IPS DF 6.9 (cell line): ENCODE results near the gene ALOX5.

Experiments used
- DNase-seq: peaks from one replicate; pipeline ENCODE4 v3.0.0-alpha.2; 2013; ENCODE audit warnings: low read depth, low spot score
- H3K27ac ChIP-seq: one replicate; pipeline ENCODE4 v1.5.1; 2013; ENCODE audit warnings: low read length, control low read depth
- H3K27me3 ChIP-seq: 2 replicates; pipeline ENCODE4 v1.6.1; 2013; ENCODE audit warnings: mild to moderate bottlenecking, low read length; ENCODE audit not compliant: control insufficient read depth, insufficient read depth
- H3K36me3 ChIP-seq: 2 replicates; pipeline ENCODE4 v1.6.1; 2013; ENCODE audit warnings: low read length; ENCODE audit not compliant: control insufficient read depth, insufficient read depth
- H3K4me1 ChIP-seq: 2 replicates; pipeline ENCODE4 v1.6.1; 2013; ENCODE audit warnings: low read length; ENCODE audit not compliant: control insufficient read depth, insufficient read depth
- H3K4me3 ChIP-seq: 2 replicates; pipeline ENCODE4 v1.5.1; 2013; ENCODE audit warnings: mild to moderate bottlenecking, low read length
- H3K9me3 ChIP-seq: 2 replicates; pipeline ENCODE4 v1.6.1; 2013; ENCODE audit warnings: low read length, inconsistent platforms; ENCODE audit not compliant: control insufficient read depth, insufficient read depth
- WGBS: extraction: QIAGEN DNeasy Blood & Tissue Kit; methylation state at CpG from one replicate; pipeline ENCODE4 v1.1.7; 2013; ENCODE audit warnings: mixed read lengths, missing lambda C conversion rate; ENCODE audit not compliant: insufficient read length, insufficient coverage; 5-methylcytosine and 5-hydroxymethylcytosine counted together

Gene ALOX5

GRCh38 chr10:45443101-45444009 lies 69.3 kb downstream of the ALOX5 start:
- H3K36me3 ChIP-seq, result no peaks in the 10 kb centered on the region; the same call in 1 of the 2 replicates
- H3K27ac ChIP-seq, result no peak overlapping the region
- no peak overlapping the region for H3K4me3 ChIP-seq
- H3K27me3 ChIP-seq, result no peaks in the 10 kb centered on the region
- no peaks in the 10 kb centered on the region; the same call in 1 of the 2 replicates for H3K4me1 ChIP-seq
- DNase-seq, result no peak
- no peaks in the 10 kb centered on the region for H3K9me3 ChIP-seq
- WGBS, result no CpG with 5 or more reads among the region's 76 CpGs

DNA sequence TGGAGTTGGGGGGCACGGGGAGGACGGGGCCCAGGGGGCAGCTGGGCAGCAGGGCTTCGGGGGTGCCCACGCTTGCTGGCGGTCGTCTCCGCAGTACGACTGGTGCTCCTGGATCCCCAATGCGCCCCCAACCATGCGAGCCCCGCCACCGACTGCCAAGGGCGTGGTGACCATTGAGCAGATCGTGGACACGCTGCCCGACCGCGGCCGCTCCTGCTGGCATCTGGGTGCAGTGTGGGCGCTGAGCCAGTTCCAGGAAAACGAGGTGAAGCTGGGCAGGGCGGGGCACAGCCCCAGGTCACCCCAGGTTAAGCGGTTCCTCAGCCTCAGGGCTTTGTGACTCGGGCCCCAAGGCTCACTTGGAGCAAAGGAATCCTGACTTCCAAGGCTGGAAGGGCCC lies 70.0 kb downstream of the ALOX5 start:
- Histone ChIP-seq H3K4me3 (no peak overlapping the region), H3K4me1 (no peaks in the 10 kb centered on the region; the same call in 1 of the 2 replicates), H3K27me3 (no peaks in the 10 kb centered on the region), H3K9me3 (no peaks in the 10 kb centered on the region), H3K27ac (no peak overlapping the region), H3K36me3 (no peaks in the 10 kb centered on the region; the same call in 1 of the 2 replicates)
- DNase-seq, result no peak
- no CpG with 5 or more reads among the region's 24 CpGs for WGBS

DNA sequence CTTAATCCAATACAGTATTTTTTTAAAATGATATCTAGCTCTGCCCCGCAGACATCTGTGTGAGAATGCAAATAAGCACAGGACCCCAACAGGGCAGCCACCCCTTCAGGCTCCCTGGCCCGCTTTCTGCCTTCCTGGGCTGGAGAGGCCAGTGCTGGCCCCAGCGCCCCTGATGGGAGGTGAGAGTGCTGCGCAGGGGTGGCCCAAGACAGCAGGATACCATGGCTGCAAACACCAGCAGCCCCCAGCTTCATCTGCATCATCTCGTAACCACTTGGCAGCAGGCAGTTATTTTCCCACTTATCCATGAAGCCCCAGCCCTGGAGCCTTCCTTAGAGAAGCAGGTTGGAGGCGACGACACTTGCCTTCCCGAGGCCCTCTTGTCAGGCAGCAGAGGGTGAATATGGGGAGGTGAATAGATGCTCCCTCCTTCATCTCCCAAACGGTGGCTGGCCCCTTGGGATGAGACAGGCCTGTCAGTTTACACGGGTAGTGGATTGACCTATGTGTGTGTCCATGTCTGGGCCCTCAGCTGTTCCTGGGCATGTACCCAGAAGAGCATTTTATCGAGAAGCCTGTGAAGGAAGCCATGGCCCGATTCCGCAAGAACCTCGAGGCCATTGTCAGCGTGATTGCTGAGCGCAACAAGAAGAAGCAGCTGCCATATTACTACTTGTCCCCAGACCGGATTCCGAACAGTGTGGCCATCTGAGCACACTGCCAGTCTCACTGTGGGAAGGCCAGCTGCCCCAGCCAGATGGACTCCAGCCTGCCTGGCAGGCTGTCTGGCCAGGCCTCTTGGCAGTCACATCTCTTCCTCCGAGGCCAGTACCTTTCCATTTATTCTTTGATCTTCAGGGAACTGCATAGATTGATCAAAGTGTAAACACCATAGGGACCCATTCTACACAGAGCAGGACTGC lies 71.2 kb downstream of the ALOX5 start:
- H3K27ac ChIP-seq, result no peak overlapping the region
- no peaks in the 10 kb centered on the region; the same call in 1 of the 2 replicates for H3K36me3 ChIP-seq
- no peak overlapping the region for H3K4me3 ChIP-seq
- DNase-seq, result no peak
- no peaks in the 10 kb centered on the region for H3K27me3 ChIP-seq
- no peaks in the 10 kb centered on the region for H3K9me3 ChIP-seq
- WGBS, result no CpG with 5 or more reads among the region's 19 CpGs
- no peaks in the 10 kb centered on the region; the same call in 1 of the 2 replicates for H3K4me1 ChIP-seq

- Histone ChIP-seq H3K27me3 (no peaks in the 10 kb centered on the region), H3K27ac (no peak overlapping the region), H3K4me1 (no peaks in the 10 kb centered on the region; the same call in 1 of the 2 replicates), H3K36me3 (no peaks in the 10 kb centered on the region; the same call in 1 of the 2 replicates), H3K9me3 (no peaks in the 10 kb centered on the region), H3K4me3 (no peak overlapping the region)
- no peak for DNase-seq
- no CpG with 5 or more reads among the region's 7 CpGs for WGBS
Measured at GRCh38 chr10:45446858-45447257, 72.8 kb downstream of the ALOX5 start.

DNA sequence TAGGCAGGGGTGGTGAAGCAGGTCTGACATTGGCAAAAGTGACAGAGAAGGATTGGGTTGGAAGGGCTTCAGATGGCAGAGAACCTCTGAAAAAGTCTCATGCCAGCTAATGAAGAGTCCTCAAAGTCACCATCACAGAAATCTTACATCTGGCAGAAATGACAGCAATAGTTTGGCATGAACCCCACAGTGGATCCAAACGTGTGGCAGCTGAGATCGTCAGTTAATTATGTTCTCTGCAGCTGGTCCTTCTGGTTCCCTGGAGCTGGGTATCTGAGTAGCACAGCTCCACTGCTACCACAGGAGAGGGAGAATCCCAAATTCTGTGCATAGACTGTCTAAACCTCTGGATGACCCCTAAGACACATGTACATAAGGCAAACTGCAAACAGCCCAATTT lies 73.4 kb downstream of the ALOX5 start:
- Histone ChIP-seq H3K4me3 (no peak overlapping the region), H3K9me3 (no peaks in the 10 kb centered on the region), H3K27ac (no peak overlapping the region), H3K27me3 (no peaks in the 10 kb centered on the region), H3K36me3 (no peaks in the 10 kb centered on the region; the same call in 1 of the 2 replicates), H3K4me1 (no peaks in the 10 kb centered on the region; the same call in 1 of the 2 replicates)
- no CpG with 5 or more reads among the region's 2 CpGs for WGBS
- DNase-seq, result no peak

- no peak for DNase-seq
- whole genome bisulfite sequencing, result no CpG with 5 or more reads among the region's 3 CpGs
Measured at GRCh38 chr10:45450866-45451265, 76.8 kb downstream of the ALOX5 start.

DNA sequence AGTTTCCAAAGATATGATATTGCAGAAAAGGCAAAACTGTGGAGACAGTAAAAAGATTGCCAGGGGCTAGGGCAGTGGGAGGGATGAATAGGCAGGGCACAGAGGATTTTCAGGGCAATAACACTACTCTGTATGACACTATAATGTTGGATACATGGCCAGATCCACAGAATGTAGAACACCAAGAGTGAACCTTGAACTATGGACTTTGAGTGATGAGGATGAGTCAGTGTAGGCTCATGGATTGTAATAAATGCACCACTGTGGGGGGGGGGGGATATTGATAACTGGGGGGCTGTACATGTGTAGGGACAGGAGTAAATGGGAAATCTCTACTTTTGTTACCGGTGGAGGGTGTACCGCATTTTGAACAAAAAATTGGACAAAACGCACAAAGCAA lies 77.4 kb downstream of the ALOX5 start:
- H3K27ac ChIP-seq, result no peak overlapping the region
- WGBS, result no CpG with 5 or more reads among the region's 3 CpGs

More at GRCh38 chr10:45450866-45451265, 76.8 kb downstream of the ALOX5 start:
- H3K27ac ChIP-seq, result no peak overlapping the region
- no peak overlapping the region for H3K4me3 ChIP-seq
- no peaks in the 10 kb centered on the region for H3K36me3 ChIP-seq
- no peaks in the 10 kb centered on the region for H3K27me3 ChIP-seq
- H3K9me3 ChIP-seq, result no peaks in the 10 kb centered on the region
- no peaks in the 10 kb centered on the region for H3K4me1 ChIP-seq

DNA sequence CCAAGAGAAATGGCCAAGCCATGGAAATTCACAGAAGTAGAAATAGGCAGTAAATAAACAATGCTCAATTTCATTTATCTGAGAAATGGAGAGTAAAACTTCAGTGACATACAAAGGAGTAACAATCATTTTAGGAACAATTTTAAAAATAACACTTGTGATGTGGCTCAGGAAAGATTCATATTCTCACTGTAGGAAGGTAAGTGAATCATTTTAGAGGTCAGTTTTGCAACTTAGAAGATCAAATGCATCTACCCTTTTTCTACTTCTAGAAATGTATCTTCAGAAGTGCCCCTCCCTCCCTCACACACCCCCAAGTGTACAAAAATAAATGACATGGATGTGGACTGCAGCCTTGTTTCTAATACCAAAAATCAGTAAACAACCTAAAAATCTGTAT lies 78.3 kb downstream of the ALOX5 start:
- H3K36me3 ChIP-seq, result no peaks in the 10 kb centered on the region
- no peak overlapping the region for H3K27ac ChIP-seq
- no peak for DNase-seq
- no peaks in the 10 kb centered on the region for H3K27me3 ChIP-seq
- no peak overlapping the region for H3K4me3 ChIP-seq
- H3K4me1 ChIP-seq, result no peaks in the 10 kb centered on the region
- no peaks in the 10 kb centered on the region for H3K9me3 ChIP-seq

More for the DNA sequence above, 77.4 kb downstream of the ALOX5 start:
- Histone ChIP-seq H3K27me3 (no peaks in the 10 kb centered on the region), H3K9me3 (no peaks in the 10 kb centered on the region), H3K36me3 (no peaks in the 10 kb centered on the region), H3K4me3 (no peak overlapping the region), H3K4me1 (no peaks in the 10 kb centered on the region)
- no peak for DNase-seq

DNA sequence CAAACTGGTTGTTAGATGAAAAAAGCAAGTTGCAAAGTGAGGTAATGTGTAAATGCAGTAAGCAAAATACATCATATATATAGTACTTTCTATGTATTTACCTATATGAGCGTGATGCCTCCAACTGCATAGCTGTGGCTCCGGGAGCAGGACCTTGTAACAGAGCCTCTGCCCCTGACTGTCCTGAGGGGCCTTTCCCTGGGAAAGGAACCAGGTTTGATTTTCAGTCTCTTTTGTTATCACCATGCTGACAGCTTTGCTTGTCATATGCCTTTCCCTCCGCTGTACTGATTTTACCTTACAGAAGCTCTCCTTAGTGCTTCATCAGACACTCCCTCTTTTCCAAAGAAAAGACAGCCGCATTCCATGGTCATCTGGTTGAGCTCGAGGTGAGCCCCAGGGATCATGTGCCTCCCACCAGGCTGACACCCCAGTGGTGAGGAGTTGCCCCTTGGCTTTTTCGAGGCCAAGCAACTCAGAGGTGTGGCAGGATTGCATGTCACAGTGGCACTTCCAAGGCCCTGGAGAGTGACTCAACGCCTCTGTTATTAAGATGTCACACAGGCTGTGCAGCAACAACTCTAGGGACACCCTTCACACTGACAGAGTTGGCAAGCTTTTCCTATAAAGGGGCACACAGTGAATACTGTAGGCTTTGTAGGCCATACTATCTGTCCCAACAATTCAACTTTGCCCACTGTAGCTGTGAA lies 78.9 kb downstream of the ALOX5 start:
- no peaks in the 10 kb centered on the region for H3K36me3 ChIP-seq
- no peak overlapping the region for H3K4me3 ChIP-seq
- no peak for DNase-seq
- no peak overlapping the region for H3K27ac ChIP-seq
- H3K27me3 ChIP-seq, result no peaks in the 10 kb centered on the region
- no peaks in the 10 kb centered on the region for H3K9me3 ChIP-seq
- no peaks in the 10 kb centered on the region for H3K4me1 ChIP-seq
- WGBS, result no CpG with 5 or more reads among the region's 7 CpGs
